OCI-LY3 (cell line): ENCODE data around the gene MED9.
A peak's percentile ranks its signal among the peaks of the same experiment; 100 is the strongest.

ENCODE experiments used
- H2AFZ ChIP-seq: fragments of 200-600, 300-600 bp; shearing (Covaris generic); 2 replicates; pipeline ENCODE4 v1.6.0; 2014; ENCODE audit warnings: antibody characterized with exemption, low read depth, low read length
- H3K27ac ChIP-seq: fragments of 200-600, 300-600 bp; sonication (generic); 2 replicates; pipeline ENCODE4 v1.5.1; 2014; ENCODE audit warnings: mild to moderate bottlenecking, low read length, moderate library complexity, mixed read lengths
- H3K27me3 ChIP-seq: fragments of 200-600, 300-600 bp; sonication (generic); 2 replicates; pipeline ENCODE4 v1.6.1; 2014; ENCODE audit warnings: low read depth, low read length, mixed read lengths
- H3K36me3 ChIP-seq: fragments of 200-600, 300-600 bp; sonication (generic); replicated peaks from 2 replicates; pipeline ENCODE3; 2014; ENCODE audit warnings: low read depth, low read length, mixed read lengths
- H3K4me1 ChIP-seq: fragments of 300-600, 200-600 bp; sonication (generic); 2 replicates; pipeline ENCODE4 v1.6.1; 2014; ENCODE audit warnings: low read length, mixed read lengths
- H3K4me2 ChIP-seq: fragments of 200-600, 300-600 bp; sonication (generic); 2 replicates; pipeline ENCODE4 v1.6.1; 2014; ENCODE audit warnings: low read length, mixed read lengths
- H3K4me3 ChIP-seq: fragments of 300-600, 200-600 bp; sonication (generic); 2 replicates; pipeline ENCODE4 v1.5.1; 2014; ENCODE audit warnings: antibody characterized with exemption, mild to moderate bottlenecking, low read length, moderate library complexity
- H3K79me2 ChIP-seq: fragments of 300-600, 200-600 bp; shearing (Covaris generic); 2 replicates; pipeline ENCODE4 v1.6.1; 2014; ENCODE audit warnings: mild to moderate bottlenecking, low read length, mixed read lengths
- H3K9ac ChIP-seq: fragments of 300-600, 200-600 bp; shearing (Covaris generic); 2 replicates; pipeline ENCODE4 v1.6.0; 2014; ENCODE audit warnings: mild to moderate bottlenecking, low read length, moderate library complexity
- H3K9me3 ChIP-seq: fragments of 200-600, 300-600 bp; shearing (Covaris generic); 2 replicates; pipeline ENCODE4 v1.6.1; 2014; ENCODE audit warnings: low read length, mixed read lengths; ENCODE audit not compliant: insufficient read depth
- H4K20me1 ChIP-seq: fragments of 200-600, 300-600 bp; sonication (generic); 2 replicates; pipeline ENCODE4 v1.6.1; 2016; ENCODE audit warnings: low read length, mixed read lengths; ENCODE audit not compliant: insufficient read depth
- CTCF ChIP-seq: fragments of 200-600, 300-600 bp; sonication (generic); IDR thresholded peaks from 2 replicates; pipeline ENCODE4 v1.5.1; 2014; ENCODE audit warnings: antibody characterized with exemption, low read length, low read depth
- EZH2phosphoT487 ChIP-seq: fragments of 200-600 bp; shearing (Covaris generic); IDR thresholded peaks from 2 replicates; pipeline ENCODE4 v1.6.1; 2018; ENCODE audit warnings: antibody characterized with exemption, mixed run types, low read depth

The MED9 gene

GRCh38 chr17:17437893-17438292, 38.9 kb upstream of the MED9 start:
- Histone ChIP-seq H3K79me2 (no peaks in the 10 kb centered on the region), H3K4me1 (peaks cover 5% of the 10 kb centered on the region; the same call in 1 of the 2 replicates), H3K9me3 (no peaks in the 10 kb centered on the region), H3K4me2 (no peak overlapping the region), H4K20me1 (no peaks in the 10 kb centered on the region), H3K9ac (no peak overlapping the region), H3K4me3 (no peak overlapping the region), H3K27ac (no peak overlapping the region), H3K27me3 (no peaks in the 10 kb centered on the region), H2AFZ (no peak overlapping the region), H3K36me3 (no peaks in the 10 kb centered on the region)
- TF ChIP-seq EZH2phosphoT487 (no peak), CTCF (no peak)

GRCh38 chr17:17440010-17440843, 36.6 kb upstream of the MED9 start:
- Histone ChIP-seq H4K20me1 (no peaks in the 10 kb centered on the region), H3K27me3 (no peaks in the 10 kb centered on the region), H3K79me2 (no peaks in the 10 kb centered on the region), H3K4me2 (no peak overlapping the region), H3K4me3 (no peak overlapping the region), H3K9ac (no peak overlapping the region), H3K9me3 (no peaks in the 10 kb centered on the region), H3K36me3 (no peaks in the 10 kb centered on the region), H3K4me1 (peaks cover 5% of the 10 kb centered on the region; the same call in 1 of the 2 replicates), H2AFZ (0 out of 2 replicates have a peak overlapping the region, but pooled peaks have one; percentile 15), H3K27ac (no peak overlapping the region)
- no peak for TF ChIP-seq EZH2phosphoT487
- TF ChIP-seq CTCF: peak; percentile 55

- peaks cover 5% of the 10 kb centered on the region; the same call in 1 of the 2 replicates for H3K4me1 ChIP-seq
- H4K20me1 ChIP-seq: no peaks in the 10 kb centered on the region
- H3K27me3 ChIP-seq: no peaks in the 10 kb centered on the region
- H3K27ac ChIP-seq: no peak overlapping the region
- H3K79me2 ChIP-seq: no peaks in the 10 kb centered on the region
- no peak overlapping the region for H2AFZ ChIP-seq
- H3K4me3 ChIP-seq: no peak overlapping the region
- no peaks in the 10 kb centered on the region for H3K9me3 ChIP-seq
- no peak overlapping the region for H3K4me2 ChIP-seq
- no peaks in the 10 kb centered on the region for H3K36me3 ChIP-seq
- TF ChIP-seq CTCF (no peak), EZH2phosphoT487 (no peak)
- no peak overlapping the region for H3K9ac ChIP-seq
These were observed 35.7 kb upstream of the MED9 start for GRCh38 chr17:17440938-17441675.

GRCh38 chr17:17443173-17443572, 33.6 kb upstream of the MED9 start:
- Histone ChIP-seq H3K27me3 (no peaks in the 10 kb centered on the region), H4K20me1 (no peaks in the 10 kb centered on the region), H3K4me3 (no peak overlapping the region), H3K27ac (no peak overlapping the region), H2AFZ (no peak overlapping the region), H3K9ac (no peak overlapping the region), H3K9me3 (no peaks in the 10 kb centered on the region), H3K4me2 (no peak overlapping the region), H3K36me3 (no peaks in the 10 kb centered on the region), H3K4me1 (peaks cover 5% of the 10 kb centered on the region; the same call in 1 of the 2 replicates), H3K79me2 (no peaks in the 10 kb centered on the region)
- TF ChIP-seq CTCF: no peak
- no peak for TF ChIP-seq EZH2phosphoT487
